Natural killer cell (primary cell): ENCODE results near the gene MMP17. TPM values are rescaled to one million over a fixed set of nuclear protein-coding genes. Genes with fewer than 3 reads are reported as not detected.

Experiments used
- ATAC-seq, 3 donors: fragments of 150-1000 bp in 2 of 3; fragments of 200-7000 bp in 1 of 3; cut with Tn5 transposase; 1 replicate in 1 of 3; 2 replicates in 2 of 3; pipeline ENCODE4 v1.10.0; 2021; ENCODE audit warnings: mild to moderate bottlenecking in 2 of 3, moderate library complexity in 2 of 3
- DNase-seq, 2 donors: peaks; one replicate each; pipeline versions ENCODE4 v3.0.0 to v3.0.0-alpha.2; 2013 to 2021; ENCODE audit warnings: mixed read lengths in 1 of 2
- H3K27ac ChIP-seq: one replicate; pipeline ENCODE4 v1.5.1; 2013; ENCODE audit warnings: mild to moderate bottlenecking, low read length
- H3K27me3 ChIP-seq: one replicate; pipeline ENCODE4 v1.6.1; 2013; ENCODE audit warnings: low read length; ENCODE audit not compliant: control insufficient read depth, insufficient read depth
- H3K36me3 ChIP-seq: one replicate; pipeline ENCODE4 v1.6.1; 2013; ENCODE audit warnings: low read length; ENCODE audit not compliant: control insufficient read depth, insufficient read depth
- H3K4me1 ChIP-seq: one replicate; pipeline ENCODE4 v1.6.1; 2013; ENCODE audit warnings: low read length; ENCODE audit not compliant: control insufficient read depth, insufficient read depth
- H3K4me3 ChIP-seq: one replicate; pipeline ENCODE4 v1.5.1; 2013; ENCODE audit warnings: low read length
- H3K9me3 ChIP-seq: one replicate; pipeline ENCODE4 v1.6.1; 2013; ENCODE audit warnings: low read length; ENCODE audit not compliant: control insufficient read depth, insufficient read depth
- H3K27ac Mint-ChIP-seq, 2 donors: one replicate each; pipeline ENCODE4 v1.8.0; 2022; ENCODE audit warnings: mild to moderate bottlenecking in 2 of 2, mixed read lengths in 2 of 2, moderate library complexity in 1 of 2
- H3K27me3 Mint-ChIP-seq, 2 donors: one replicate each; pipeline ENCODE4 v1.8.0; 2022; ENCODE audit warnings: low read depth in 2 of 2, mixed read lengths in 2 of 2
- H3K36me3 Mint-ChIP-seq: one replicate; pipeline ENCODE4 v1.8.0; 2022; ENCODE audit warnings: mixed read lengths
- H3K4me1 Mint-ChIP-seq, 2 donors: one replicate each; pipeline ENCODE4 v1.8.0; 2022; ENCODE audit warnings: mixed read lengths in 2 of 2
- H3K4me3 Mint-ChIP-seq: one replicate; pipeline ENCODE4 v1.8.0; 2022; ENCODE audit warnings: mild to moderate bottlenecking, moderate library complexity, mixed read lengths
- H3K9me3 Mint-ChIP-seq, 2 donors: one replicate each; pipeline ENCODE4 v1.8.0; 2022; ENCODE audit warnings: mixed read lengths in 2 of 2
- CTCF ChIP-seq: fragments of 200-600 bp; IDR thresholded peaks from one replicate; pipeline ENCODE4 v1.8.0; 2022; ENCODE audit warnings: antibody characterized with exemption
- WGBS: methylation state at CpG from one replicate; pipeline ENCODE4 v1.1.7; 2013; ENCODE audit warnings: missing lambda C conversion rate; ENCODE audit not compliant: insufficient coverage; 5-methylcytosine and 5-hydroxymethylcytosine counted together
- intact Hi-C: fragments of 100-400 bp; cut with micrococcal nuclease; formaldehyde crosslinking; loops from one replicate; pipeline ENCODE4 v1.14.2; 2022
- total RNA-seq, 4 donors: library from RNA; stranded (reverse); fragments of 120-200 nt in 1 of 4; gene quantifications; one replicate each; pipeline versions ENCODE4 v1.2.3 to v1.2.4, GENCODE V29; 2013 to 2022

Gene MMP17
- total RNA-seq, 3 donors from 2014 or later (not counting 1 experiment from before 2014, with no cell fraction given), result 1.6 to 2.0 (median 1.7) TPM

DNA sequence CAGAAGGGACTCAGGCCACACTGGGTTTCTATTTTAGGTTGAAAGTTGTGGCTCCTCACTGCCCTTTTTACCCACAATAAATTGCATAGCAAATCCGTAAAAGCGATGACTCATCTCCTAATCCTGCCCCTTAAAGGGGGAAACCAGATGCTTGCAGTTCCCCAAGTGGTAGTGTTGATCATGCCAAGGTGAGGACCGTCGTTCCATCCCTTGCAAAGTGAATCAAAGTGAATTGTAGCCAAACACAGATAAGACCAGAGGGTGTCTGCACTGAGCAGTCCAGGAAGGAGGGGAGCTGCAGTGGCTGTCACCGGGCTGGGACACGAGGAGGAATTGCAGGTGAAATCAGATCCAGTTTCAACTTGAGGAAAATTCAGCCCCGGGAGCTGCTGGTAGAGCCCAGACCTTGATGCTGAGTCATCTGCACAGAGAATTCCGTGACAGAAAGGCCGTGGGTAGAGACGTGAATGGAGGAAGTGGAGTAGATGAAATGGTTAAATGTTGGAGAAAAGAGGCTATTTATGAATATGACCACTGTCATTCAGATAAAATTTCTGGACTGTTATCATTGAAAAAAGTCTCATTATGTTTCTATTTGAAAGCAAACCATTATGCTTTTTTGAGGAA, 44.2 kb upstream of the MMP17 start:
- Mint-ChIP-seq H3K4me3 (no peak overlapping the region), H3K27ac (no peak overlapping the region), H3K9me3 (no peaks in the 10 kb centered on the region), H3K4me1 (peaks cover 0 to 7% of the 10 kb centered on the region in 2 donors), H3K36me3 (peaks cover 11% of the 10 kb centered on the region), H3K27me3 (no peaks in the 10 kb centered on the region)
- intact Hi-C loops, result no loop called here
- 55% methylated on average over 10 of the region's 10 CpGs for WGBS
- TF ChIP-seq CTCF, result no peak
- H3K36me3 ChIP-seq, result peaks cover 65% of the 10 kb centered on the region
- ATAC-seq (no peak), DNase-seq (no peak)
- H3K27ac ChIP-seq, result no peak overlapping the region
- no peak overlapping the region for H3K4me3 ChIP-seq
- H3K9me3 ChIP-seq, result no peaks in the 10 kb centered on the region
- H3K27me3 ChIP-seq, result no peaks in the 10 kb centered on the region
- H3K4me1 ChIP-seq, result no peaks in the 10 kb centered on the region

DNA sequence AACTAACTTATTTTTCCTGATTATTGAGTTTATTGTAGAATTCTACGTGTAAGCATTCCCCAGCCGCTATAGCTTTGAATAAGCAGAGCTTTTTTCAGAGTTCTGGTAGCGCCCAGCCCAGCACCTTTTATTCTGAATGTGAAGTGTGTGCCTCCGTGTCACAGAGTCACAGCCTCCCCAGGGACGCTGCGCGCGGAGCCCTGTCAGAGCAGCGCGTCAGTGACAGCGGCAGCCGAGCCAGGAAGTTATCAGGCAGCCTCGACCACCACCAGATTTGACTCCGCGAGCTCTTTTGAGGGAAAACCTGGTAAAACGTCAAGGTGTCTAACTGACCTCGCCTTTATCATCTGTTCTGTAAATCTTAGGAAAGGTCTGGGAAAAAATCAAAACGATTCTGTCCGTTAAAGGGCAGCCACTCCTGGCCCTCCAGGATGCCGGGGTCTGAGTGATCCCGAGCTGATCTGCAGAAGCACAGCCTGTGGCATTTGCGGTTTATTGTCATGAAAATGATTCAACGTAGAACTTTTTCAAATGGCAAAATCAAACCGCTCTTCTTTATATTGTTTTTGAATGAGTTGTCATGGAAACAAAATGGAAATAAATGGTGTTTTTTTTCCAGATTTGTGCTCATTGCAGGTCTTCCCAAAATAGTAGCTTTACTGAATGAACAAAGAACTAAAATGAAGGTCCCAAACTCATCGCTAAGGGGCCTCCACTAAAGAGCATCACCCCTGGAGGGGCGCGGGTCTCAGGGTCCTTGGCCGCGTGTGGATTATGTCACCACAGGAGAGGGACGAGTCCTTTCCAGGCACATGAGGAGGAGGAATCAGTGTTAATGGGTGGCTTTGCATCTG, 43.1 kb upstream of the MMP17 start:
- no peak for ATAC-seq
- Mint-ChIP-seq H3K27ac (no peak overlapping the region), H3K9me3 (no peaks in the 10 kb centered on the region), H3K4me3 (no peak overlapping the region), H3K36me3 (peaks cover 11% of the 10 kb centered on the region), H3K27me3 (no peaks in the 10 kb centered on the region), H3K4me1 (peaks cover 0 to 7% of the 10 kb centered on the region in 2 donors)
- H3K9me3 ChIP-seq, result no peaks in the 10 kb centered on the region
- intact Hi-C loops, result no loop called here
- no peak for TF ChIP-seq CTCF
- no peaks in the 10 kb centered on the region for H3K4me1 ChIP-seq
- no peak overlapping the region for H3K27ac ChIP-seq
- peaks cover 64% of the 10 kb centered on the region for H3K36me3 ChIP-seq
- no peak overlapping the region for H3K4me3 ChIP-seq
- WGBS, result 96% methylated on average over 30 of the region's 30 CpGs
- no peak for DNase-seq
- H3K27me3 ChIP-seq, result no peaks in the 10 kb centered on the region

GRCh38 chr12:131785763-131786330, 42.3 kb upstream of the MMP17 start:
- Histone ChIP-seq H3K4me1 (no peaks in the 10 kb centered on the region), H3K9me3 (no peaks in the 10 kb centered on the region), H3K27me3 (no peaks in the 10 kb centered on the region), H3K4me3 (no peak overlapping the region), H3K27ac (no peak overlapping the region), H3K36me3 (peaks cover 63% of the 10 kb centered on the region)
- DNase-seq, result no peak
- ATAC-seq, result no peak
- peaks cover 0 to 7% of the 10 kb centered on the region in 2 donors for H3K4me1 Mint-ChIP-seq
- H3K36me3 Mint-ChIP-seq, result peaks cover 11% of the 10 kb centered on the region
- no peaks in the 10 kb centered on the region for H3K27me3 Mint-ChIP-seq
- peak overlapping the region in 1 of 2 donors; percentile 34 for H3K27ac Mint-ChIP-seq
- intact Hi-C loops, result no loop called here
- no peak overlapping the region for H3K4me3 Mint-ChIP-seq
- H3K9me3 Mint-ChIP-seq, result no peaks in the 10 kb centered on the region
- 94% methylated on average over 15 of the region's 15 CpGs for WGBS
- TF ChIP-seq CTCF, result no peak
